Measurements from ENCODE around the gene ST8SIA6. TPM values are rescaled to one million over a fixed set of nuclear protein-coding genes. Genes with fewer than 3 reads are reported as not detected.
A peak's percentile ranks its signal among the peaks of the same experiment; 100 is the strongest.

The ST8SIA6 gene
- total and polyA plus RNA-seq, 9 of the 15 experiments (the other 6 are each of a cell fraction or from before 2014, with no cell fraction given) = 0.69 to 6.7 (median 5.0) TPM

GRCh38 chr10:17406036-17406834 is 48.2 kb downstream of the ST8SIA6 start:
- Histone ChIP-seq H3K4me3 (no peak overlapping the region), H3K9ac (ENCODE audit: insufficient read depth in 1 of 2, low read depth in 2 of 2, low read length in 2 of 2) (no peak overlapping the region), H3K4me2 (ENCODE audit: insufficient read depth, low read length) (no peak overlapping the region), H3K9me3 (replicated peaks; ENCODE audit: control insufficient read depth, insufficient read depth, low read depth, low read length) (no peaks in the 10 kb centered on the region), H3K27ac (ENCODE audit: extremely low read depth, low read depth, low read length) (no peak overlapping the region), H3K79me2 (ENCODE audit: control insufficient read depth, insufficient read depth, low read length) (no peaks in the 10 kb centered on the region), H3K9me1 (ENCODE audit: control insufficient read depth, insufficient read depth, low read length) (no peaks in the 10 kb centered on the region), H3K36me3 (ENCODE audit: control insufficient read depth, insufficient read depth, low read length) (peaks cover 16% of the 10 kb centered on the region; the same call in 1 of the 3 replicates), H2AFZ (ENCODE audit: low read depth, low read length) (no peak overlapping the region), H3K27me3 (ENCODE audit: control insufficient read depth in 2 of 2, insufficient read depth in 2 of 2, low read length in 2 of 2) (no peaks in the 10 kb centered on the region), H3K4me1 (replicated peaks in 1 of 2; ENCODE audit: control insufficient read depth in 2 of 2, insufficient read depth in 2 of 2, low read length in 2 of 2) (peaks cover 4 to 11% of the 10 kb centered on the region in 2 experiments; a peak in 3 of 5 replicates), H4K20me1 (replicated peaks; ENCODE audit: control insufficient read depth, insufficient read depth, low read length) (no peaks in the 10 kb centered on the region)
- FAIRE-seq (no peak), DNase-seq (ENCODE audit: extremely low read depth in 1 of 4, low spot score in 3 of 4) (no peak), ATAC-seq (no peak)
- BruUV-seq (replicated peaks) = no TSS peak
- in situ Hi-C loops (cut with MboI) (no loop called here), intact Hi-C loops (cut with micrococcal nuclease) (no loop called here)
- CTCF ChIA-PET (ENCODE audit: low intra/inter-chr PET ratio) = no interaction called here
- no peak for TF ChIP-seq RFX7 (CRISPR knock-in tag; IDR thresholded peaks at IDR 0.05)
- no peak for TF ChIP-seq CREB1 (IDR thresholded peaks at IDR 0.05)
- TF ChIP-seq CREB1 (CRISPR knock-in tag; IDR thresholded peaks at IDR 0.05) = no peak
- no peak for TF ChIP-seq ZNF184 (CRISPR knock-in tag; IDR thresholded peaks at IDR 0.05)
- no peak for TF ChIP-seq YBX1 (IDR thresholded peaks at IDR 0.05)
- peak; percentile 54 for TF ChIP-seq ZNF316 (IDR thresholded peaks at IDR 0.05)
- TF ChIP-seq ZNF551 (CRISPR knock-in tag; IDR thresholded peaks at IDR 0.05) = no peak
- no peak for TF ChIP-seq HCFC1 (IDR thresholded peaks at IDR 0.05; ENCODE audit: low read depth, low read length)
- TF ChIP-seq C11orf30 (IDR thresholded peaks at IDR 0.05; ENCODE audit: low read depth) = 0 out of 2 replicates have a peak, but pooled peaks have one; percentile 10
- no peak for TF ChIP-seq ZFX (CRISPR knock-in tag; IDR thresholded peaks at IDR 0.05)
- no peak for TF ChIP-seq RBM14 (IDR thresholded peaks at IDR 0.05; ENCODE audit: borderline replicate concordance, insufficient read depth, low read depth, low read length)
- TF ChIP-seq ZNF197 (CRISPR knock-in tag; IDR thresholded peaks at IDR 0.05; ENCODE audit: low read depth) = no peak
- POLR2A ChIA-PET = interaction anchor here (1.0 kb wide), 1 partner anchor 22 kb away, joined by 3 read pairs; no protein-coding TSS in a partner anchor
- 75% methylated on average over 7 of the region's 7 CpGs for WGBS (ENCODE audit: insufficient coverage, low coverage, missing lambda C conversion rate)

Data from K562 (cell line).